Middle frontal gyrus (tissue), 1 donor: ENCODE measurements around the gene DUSP19.
A peak's percentile ranks its signal among the peaks of the same experiment; 100 is the strongest.

Experiments
- DNase-seq: peaks from one replicate; pipeline ENCODE4 v3.0.0-alpha.2; 2015; ENCODE audit warnings: low spot score; ENCODE audit errors: extremely low spot score

Gene DUSP19

DNA sequence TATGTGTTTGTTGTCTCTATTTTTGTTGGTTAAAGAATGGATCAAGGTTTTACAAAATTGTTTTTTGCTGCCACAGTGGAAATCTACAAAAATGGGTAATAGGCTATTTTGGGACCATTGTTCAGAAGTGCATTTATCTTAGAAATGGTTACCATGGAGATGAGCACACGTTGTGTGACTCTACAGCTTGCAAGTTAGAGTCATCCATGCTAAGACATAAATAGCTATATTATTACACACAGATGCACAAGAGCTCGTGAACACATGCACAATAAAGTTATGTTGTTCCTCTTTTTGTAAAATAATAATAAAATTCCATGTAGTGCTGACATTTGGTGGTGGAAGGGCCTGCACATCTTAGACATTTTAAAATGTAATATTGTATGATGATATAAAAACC is 15.5 kb upstream of the DUSP19 start:
- DNase-seq = no peak

DNA sequence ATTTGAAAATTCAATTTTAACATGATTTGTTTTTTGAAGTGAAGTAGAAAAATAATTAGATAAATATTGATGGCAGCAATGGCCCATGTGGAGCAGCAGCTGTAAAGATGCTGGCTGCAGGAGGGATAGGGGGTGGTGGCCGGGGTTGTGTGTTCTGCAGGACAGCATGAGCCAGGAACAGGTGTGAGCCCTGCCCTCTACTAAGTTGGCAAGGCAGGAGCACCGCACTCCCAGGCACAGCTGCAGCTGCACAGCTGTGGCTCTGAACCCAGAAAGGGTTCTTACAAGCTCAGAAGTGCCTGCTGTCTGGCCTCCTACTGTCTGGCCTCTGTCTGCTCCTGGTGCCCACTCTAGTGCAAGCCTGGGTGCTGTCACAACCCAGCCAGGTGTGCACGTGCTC is 10.0 kb upstream of the DUSP19 start:
- DNase-seq = no peak

DNA sequence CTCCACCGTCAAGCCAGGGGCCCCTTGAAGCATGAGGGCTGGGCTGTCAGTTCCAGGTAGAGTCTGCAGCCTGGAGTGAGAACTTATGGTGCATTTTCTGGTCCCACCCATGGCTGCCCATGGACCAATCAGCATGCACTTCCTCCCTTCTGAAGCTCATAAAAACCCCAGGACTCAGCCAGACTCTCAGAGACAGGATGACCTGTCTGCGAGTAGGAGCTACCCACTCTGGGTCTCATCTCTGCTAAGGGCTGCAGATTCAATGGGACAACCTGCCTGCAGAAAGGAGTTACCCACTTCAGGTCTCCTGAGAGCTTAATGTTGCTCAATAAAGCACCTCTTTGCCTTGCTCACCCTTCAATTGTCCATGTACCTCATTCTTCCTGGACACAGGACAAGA is 9.4 kb upstream of the DUSP19 start:
- DNase-seq = no peak

DNA sequence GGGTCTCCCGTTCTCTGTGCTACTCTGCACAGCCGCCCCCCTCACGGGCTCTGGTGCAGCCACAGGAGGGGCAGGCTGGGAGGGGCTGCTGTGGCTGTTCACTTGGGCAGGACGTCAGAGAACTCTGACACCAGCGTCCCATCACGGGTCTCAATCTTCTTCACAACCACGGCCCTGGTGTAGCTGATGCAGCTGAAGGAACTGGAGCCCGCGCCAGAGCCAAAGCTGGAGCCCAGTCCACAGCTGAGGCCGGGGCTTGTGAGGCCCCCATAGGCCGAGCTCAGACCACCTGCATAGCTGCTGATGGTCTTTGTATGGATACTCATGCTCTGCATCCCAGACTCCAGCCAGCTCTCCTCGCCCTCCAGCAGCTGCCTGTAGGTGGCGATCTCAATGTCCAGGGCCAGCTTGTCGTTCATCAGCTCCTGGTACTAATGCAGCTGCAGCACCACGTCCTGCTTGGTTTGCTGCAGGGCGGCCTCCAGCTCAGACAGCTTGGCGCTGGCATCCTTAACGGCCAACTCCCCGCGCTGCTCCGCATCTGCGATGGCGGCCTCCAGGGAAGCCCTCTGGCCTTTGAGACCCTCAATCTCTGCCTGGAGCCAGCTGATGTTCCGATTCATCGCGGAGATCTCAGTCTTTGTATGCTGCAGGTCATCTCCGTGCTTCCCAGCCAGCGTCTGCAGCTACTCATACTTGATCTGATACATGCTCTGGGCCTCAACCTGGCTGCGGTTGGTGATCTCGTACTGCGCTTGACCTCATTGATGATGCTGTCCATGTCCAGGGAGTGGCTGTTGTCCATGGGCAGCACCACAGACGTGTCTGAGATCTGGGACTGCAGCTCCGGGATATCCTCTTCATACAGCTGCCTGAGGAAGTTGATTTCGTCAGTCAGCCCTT is 7.4 kb upstream of the DUSP19 start:
- DNase-seq = no peak

DNA sequence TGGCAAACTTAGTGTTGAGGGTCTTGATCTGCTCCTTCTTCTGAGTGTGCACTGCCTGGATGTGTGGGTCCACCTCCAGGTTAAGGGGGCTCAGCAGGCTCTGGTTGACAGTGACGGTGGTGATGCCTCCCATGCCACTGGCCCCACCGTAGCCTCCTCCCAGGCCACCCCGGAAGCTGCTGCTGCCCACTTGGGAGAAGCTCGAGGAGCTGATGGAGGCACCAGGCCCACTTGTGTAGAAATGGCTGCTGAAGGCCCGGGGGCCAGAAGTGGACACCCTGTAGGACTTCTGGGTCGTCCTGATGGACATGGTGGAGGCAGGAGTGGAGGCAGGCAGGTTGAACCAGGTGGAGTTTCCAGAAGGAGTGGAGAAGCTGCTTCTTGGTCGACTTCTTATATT is 6.4 kb upstream of the DUSP19 start:
- DNase-seq = no peak

DNA sequence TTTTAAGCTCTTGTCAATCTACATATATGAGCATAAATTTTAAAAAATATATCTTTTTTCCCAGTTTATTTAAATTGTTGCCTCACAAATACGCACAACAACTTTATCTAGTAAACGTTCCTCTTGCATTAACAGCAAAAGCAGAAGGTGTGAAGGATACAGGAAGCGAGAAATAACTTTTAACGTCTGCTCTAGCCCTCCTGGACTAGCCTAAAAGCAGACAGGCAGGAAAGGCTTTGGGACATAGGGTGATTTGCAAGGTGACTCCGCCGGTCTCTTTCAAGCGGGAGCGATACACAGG is 434 bp upstream of the DUSP19 start:
- DNase-seq = no peak

DNA sequence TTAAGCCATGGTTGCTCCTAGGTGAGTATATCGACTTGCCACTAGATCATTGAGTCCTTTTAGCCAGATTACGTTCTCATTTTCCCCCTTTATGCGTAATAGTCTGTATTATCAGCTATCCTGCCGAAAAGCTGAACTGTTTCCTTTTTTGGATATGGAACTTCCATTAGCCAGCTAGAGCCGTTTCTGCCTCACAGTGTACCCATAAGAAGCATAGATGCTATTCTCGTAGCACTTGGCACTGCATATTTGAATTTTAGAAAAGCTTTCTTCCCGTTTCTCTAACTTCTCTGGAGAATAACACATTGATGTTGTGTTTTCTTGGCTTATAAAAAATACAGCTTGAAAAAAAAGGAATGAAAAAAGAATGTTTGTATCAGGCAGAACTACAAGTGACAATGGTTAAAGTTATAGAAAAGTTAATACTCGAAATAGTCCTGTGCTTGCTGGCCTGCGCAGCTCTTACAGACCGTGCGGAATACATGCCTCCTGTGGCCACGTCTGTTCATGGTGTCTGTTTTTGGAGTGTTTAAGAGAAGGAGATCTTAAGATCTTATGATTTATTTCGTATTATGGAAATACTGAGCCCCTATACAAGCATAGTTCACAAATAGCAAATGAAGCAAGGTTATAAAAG is 710 bp downstream of the DUSP19 start:
- DNase-seq = no peak

DNA sequence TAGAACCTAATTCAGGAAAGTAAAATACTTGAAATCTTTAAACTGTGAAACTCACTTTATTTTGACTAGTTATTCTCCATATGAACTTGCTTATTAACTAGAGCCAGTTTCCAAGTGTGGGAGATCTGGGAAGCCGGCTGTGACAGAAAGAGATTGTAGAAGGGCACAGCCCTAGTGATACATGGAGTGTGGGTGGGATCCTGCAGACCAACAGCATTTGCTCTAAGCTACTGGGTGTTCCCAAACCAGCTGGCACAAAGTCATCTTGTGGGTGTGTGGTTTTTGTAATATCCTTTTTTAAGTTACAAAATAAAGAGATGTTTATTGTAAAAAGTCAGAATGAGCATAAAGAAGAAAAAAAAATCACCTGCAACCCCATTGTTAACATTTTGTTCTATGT is 3.4 kb downstream of the DUSP19 start:
- DNase-seq = peak; percentile 18

DNA sequence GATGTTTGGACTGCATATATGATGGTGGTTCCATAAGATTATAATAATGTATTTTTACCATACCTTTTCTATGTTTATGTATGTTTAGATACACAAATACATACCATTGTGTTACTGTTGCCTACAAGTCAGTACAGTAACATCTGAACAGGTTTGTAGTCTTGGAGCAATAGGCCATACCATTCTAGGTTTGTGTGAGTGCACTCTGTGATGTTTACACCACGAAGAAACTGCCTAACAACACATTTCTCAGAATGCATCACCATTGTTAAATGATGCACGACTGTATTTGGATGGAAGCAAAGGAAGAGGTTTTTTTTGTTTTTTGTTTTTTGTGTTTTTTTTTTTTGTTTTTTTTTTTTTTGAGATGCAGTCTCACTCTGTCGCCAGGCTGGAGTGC is 9.5 kb downstream of the DUSP19 start:
- no peak for DNase-seq

DNA sequence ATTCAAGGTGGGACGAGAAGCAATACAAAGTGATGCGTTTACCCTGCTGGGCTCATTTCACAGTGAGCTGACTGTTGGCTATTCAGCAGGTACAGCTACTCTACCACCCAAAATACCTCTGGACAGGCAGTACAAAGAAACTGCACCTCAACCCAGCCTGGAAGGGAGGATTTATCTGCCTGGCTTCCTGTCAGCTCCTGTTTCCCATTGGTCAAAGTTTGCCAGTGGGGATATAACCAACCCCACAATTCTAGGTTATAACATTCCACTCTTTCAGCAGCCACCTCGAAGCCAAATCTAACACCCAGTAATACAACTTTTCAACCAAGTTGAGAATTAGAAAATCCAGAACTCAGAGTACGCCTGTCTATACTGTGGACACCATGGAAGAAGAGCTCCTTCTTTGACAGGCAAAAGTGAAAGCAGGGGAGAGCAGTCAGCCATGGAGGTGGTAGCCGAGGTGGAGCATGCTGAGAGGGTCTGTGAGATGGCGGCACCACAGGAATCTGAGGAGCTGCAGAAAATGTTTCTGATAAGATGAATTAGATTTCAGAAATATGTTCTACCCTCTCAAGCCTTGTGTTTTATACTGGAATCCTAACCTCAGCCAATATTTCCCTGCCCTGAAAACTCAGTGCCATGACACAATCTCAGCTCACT is 10.8 kb downstream of the DUSP19 start:
- no peak for DNase-seq

DNA sequence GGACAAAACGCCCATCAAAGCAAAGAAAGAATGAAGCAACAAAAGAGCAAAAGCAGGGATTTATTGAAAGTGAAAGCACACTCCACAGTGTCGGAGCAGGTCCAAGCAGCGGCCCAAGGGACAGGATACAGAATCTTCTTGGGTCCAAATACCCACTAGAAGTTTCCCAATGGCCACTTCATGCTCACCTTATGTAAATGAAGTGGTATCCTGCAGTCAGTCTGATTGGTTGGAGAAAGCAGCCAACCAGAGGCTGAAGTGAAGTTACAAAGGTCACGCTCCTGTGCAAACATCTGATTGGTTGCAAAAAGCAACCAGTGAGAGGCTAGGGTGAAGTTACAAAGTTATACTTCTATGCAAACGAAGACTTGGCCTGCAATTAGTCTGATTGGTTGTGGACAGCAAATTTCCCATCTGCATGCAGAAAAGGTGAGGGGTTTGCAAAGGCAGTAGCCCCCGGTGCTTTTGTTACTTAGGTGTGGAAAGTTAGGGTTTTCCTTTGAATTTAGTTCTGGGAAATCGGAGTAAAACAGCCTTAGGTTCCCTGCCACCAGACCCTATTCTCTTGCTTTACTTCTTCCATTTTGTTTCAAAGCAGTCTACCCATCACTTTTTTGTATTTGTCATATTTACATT is 12.9 kb downstream of the DUSP19 start:
- no peak for DNase-seq

DNA sequence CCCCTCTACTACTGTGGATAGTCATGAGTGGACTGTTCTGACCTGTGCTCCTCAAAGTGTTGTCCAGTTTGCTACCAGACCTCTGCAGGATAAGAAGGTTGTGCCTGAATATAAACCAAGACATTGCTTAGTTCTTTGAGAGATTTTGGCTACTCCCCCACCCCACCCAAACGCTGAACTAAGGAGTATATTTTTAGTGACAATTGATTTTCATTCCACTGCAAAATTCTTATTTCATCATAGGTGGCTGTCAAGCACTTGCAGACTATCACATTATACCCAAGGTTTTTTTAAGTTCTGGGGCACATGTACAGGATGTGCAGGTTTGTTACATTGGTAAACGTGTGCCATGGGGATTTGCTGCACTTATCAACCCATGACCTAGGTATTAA is 13.4 kb downstream of the DUSP19 start:
- DNase-seq = no peak

DNA sequence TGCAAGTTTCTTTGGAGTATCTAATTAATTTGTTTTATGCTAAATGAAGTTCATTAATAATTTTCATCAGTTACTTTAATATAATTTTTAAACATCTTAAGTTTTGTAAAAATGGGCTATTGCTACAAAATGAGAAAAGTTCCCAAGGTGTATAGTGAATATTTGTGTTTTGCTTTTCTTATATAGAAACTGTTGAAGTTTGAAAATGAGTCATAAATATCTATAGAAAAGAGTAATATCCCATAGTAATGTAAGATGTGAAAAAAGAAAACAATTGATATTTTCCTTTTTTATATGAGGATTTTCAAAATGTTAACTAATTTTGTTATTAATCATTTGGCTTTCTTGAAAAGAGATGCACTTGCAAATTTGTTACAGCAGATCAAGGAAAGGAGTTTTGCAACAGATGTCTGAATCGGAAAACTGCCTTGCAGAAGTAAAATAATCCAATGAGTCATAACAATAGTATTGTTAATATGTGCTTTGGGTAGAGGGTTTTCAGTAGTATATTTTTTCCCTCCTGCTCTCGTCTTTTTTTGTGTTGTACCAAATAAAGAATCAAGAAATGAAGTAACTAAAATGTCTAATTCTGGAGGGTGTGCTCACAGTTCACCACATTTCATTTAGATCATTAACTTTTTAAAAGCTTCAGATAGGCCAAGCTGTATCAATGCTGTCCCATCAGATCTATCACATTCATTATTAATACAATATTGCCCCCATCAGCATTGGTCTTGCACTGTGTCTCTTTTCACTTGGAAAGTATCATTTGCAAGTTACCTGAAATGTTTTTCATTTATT is 15.5 kb downstream of the DUSP19 start:
- no peak for DNase-seq

DNA sequence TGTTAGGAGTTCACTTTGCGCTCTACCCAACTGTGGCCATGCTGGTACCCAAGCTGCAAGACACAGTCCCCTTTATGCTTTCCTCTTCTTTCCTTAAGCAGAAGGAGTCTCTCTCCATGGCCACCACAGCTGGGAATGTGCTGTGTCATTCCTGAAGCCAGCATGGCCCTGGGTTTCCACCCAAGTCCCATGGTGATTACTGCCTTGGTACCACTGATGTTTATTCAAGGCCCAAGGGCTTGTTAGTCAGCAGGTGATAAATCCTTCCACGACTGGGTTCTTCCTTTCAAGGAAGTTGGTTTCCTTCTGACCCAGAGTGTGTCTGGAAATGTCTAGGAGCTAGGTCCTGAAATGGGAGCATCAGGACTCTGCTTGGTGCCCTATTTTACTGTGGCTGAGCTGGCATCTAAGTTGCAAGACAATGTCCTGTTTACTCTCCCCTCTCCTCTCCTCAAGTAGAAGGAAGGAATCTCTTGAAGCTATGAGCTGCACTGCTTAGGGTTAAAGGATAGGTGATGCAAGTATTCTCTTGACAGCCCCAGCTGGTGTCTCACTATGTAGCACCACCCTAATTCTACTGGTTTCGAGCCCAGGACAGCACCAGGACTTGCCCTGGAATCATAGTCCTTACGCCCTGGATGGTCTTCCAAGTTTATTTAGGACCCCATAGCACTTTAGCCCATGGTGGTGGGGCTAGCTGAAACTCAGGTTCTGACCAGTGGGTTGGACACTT is 27.0 kb downstream of the DUSP19 start:
- DNase-seq = no peak

DNA sequence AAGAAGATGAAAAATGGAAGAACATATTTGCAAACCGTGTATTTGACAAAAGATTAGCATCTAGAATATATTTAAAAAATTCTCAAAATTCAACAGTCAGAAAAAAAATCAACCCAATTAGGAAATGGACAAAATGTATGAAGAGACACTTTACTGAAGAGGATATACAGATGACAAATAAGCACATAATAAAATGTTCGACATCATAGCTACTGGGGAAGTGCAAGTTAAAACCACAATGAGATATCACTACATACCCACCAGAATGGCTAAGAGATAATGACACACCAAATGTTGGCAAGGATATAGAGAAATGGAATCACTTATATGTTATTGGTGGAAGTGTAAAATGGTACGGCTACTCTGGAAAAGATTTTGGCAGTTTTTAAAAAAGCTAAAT is 34.0 kb downstream of the DUSP19 start:
- no peak for DNase-seq

DNA sequence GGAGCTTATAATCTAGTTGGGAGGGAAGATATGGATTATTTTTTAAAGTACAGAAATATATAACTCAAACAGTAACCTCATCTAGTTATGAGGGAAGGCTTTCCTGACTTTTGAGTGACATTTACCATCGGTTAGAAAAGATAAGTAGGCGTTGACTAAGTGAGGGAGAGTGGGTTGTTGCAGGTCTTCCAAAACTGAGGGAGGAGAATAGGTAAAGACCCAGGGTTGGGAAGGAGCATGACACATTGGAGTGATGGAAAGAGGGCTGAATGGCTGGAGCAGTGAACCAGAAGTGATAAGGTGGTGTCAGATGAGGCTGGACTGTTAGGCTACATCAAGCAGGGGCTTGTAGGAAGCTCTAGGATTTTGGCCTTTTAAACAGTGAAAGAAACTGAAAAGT is 35.1 kb downstream of the DUSP19 start:
- DNase-seq = no peak

DNA sequence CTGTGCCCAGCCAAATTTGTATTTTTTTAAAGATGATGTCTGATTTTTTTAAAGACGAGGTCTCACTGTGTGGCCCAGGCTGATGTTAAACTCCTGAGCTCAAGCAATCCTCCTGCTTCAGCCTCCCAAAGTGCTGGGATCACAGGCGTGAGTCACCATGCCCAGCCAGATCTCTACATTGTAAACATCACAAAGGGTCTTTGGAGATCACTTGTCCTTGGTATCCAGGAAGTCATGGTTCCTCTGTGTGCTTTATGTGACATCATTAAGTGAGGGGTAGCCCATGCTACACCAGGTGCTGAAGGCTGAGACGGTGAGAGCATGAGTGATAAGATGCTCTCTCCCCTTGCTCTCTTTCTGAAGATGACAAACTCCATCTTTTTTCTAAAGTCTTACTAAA is 38.7 kb downstream of the DUSP19 start:
- no peak for DNase-seq

DNA sequence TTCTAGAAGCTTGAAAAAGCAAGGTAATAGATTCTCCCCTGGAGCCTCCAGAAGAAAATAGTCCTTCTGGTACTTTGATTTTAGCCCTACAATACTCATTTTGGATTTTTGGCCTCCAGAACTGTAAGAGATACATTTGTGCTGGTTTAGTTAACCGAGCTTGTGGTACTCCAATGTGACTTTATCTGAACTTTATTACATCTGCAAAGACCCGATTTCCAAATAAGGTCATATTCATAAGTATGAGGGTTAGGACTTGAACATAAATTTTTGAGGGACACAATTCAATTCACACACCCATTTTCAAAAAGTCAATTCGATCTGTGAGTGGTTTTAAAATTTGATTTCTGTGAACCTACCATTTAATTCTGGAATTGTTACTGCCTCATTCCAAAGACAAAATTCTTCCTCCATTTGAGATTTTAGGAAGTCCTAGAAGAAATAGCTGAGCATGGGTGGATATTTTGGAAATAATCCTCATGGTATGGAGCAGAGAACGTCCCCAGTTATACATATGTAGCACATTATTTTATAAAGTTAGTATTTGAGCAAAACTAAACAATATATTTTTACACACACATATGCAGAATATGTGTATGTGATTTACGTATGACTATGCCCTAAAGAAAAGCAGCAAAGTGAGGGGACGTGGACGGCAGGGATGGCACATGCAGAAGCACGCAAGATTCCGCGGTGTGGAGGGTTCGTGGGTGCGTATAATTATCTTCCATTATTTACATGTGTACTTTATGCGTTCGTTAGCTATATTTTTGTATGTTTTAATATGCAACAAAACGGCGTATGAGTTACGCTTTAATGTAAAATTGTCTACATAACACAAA is 44.8 kb downstream of the DUSP19 start:
- DNase-seq = no peak

DNA sequence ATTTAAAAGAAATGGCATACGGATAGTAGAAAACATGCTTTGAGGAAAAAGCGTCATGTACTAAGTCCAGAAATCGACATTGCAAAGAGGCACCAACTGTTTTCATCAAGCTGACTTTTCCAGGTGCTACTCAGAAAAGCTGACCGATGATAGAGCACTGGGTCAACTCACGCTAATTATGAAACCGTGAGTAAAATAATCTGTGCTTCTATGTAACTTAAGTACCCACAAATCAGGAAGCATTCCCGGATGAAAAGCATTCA is 45.3 kb downstream of the DUSP19 start:
- no peak for DNase-seq
